Glomerular visceral epithelial cell (primary cell): Measurements from ENCODE around the gene SLC8A2.

ENCODE experiments used
- DNase-seq: peaks from one replicate; pipeline ENCODE4 v3.0.0-alpha.2; 2016; ENCODE audit errors: extremely low spot score

The SLC8A2 gene

GRCh38 chr19:47381121-47381520, 90.6 kb downstream of the SLC8A2 start:
- no peak for DNase-seq

- no peak for DNase-seq
Measured at GRCh38 chr19:47380559-47380958, 91.1 kb downstream of the SLC8A2 start.

GRCh38 chr19:47379381-47379938, 92.2 kb downstream of the SLC8A2 start:
- no peak for DNase-seq

DNA sequence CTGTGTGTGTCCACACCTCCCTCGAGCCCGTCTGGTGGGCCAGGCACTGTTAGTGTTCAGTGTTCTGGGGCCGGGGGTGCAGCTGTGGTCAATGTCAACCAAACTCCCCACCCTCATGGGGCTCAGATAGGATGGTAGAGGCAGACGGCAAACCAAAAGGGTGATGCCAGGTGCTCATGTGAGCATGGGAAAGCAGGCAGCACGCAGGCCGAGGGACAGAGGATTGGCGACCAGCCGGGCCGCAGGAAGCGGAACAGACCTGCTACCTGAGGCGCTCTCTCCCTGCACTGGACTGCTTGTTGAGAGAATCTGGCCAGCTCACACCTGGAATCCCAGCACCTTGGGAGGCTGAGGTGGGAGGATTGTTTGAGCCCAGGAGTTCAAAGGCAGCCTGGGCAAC, 93.4 kb downstream of the SLC8A2 start:
- no peak for DNase-seq
